GM19372 (cell line): Measurements from ENCODE around the gene GON4L.
A peak's percentile ranks its signal among the peaks of the same experiment; 100 is the strongest.
"Not testable (repeated sequence)": the region's sequence is repeated elsewhere in the genome, so short reads cannot be mapped to it uniquely, and the experiment has no call there.

ENCODE experiments used
- ATAC-seq: cut with Tn5 transposase; IDR thresholded peaks from one replicate; pipeline ENCODE4 v1.9.1; 2021; ENCODE audit warnings: mild to moderate bottlenecking, low read depth, moderate library complexity; ENCODE audit not compliant: unreplicated experiment

GON4L gene

DNA sequence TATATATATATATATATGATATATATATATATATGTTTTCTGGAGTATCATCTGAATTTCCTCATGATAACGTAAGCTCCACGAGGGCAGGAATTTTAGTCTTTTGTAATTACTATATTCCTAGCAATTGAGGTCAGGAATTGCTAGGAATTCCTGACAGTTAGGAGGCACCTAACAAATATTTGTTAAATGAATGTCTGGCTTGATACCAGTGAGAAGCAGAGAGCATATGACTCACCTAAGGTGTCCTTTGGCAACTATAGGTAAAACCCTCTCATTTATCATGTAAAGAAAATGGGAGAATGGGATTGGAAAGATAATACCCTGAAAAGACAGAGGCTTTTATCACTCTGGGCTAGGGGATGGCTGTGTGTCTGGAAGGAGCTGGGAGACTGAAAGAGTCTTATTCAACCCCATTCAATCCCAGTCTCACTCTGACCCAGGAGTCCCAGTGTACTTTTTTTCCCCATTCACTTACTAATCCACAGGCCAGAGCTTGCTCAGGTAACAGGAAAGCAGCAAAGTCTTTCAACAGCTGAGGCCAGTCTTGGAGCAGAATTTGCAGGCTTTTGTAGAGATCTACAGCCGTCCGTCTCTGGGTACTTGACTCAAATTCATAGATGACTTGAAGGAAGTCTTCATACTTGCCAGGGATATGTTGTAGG, 96.9 kb downstream of the GON4L start:
- ATAC-seq: no peak

GRCh38 chr1:155759017-155759416, 98.0 kb downstream of the GON4L start:
- ATAC-seq: not testable (repeated sequence)

DNA sequence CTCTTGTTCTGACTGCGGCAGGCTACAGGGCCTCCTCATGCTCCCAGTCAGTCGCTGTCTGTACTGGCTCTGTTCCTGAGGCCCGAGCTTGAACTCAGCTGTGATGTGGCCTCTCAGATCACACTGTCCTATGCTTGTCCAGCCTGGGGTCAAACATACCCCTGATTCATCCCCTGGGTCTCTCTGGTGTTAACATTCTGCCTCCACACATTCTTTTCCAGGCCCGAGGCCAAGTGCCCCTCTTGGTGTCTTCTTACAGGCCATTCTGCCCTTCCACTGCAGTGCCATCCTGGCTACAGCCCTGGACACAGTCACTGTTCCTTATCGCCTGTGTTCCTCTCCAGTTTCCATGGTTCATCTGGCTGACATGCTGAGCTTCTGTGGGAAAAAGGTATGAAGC, 108.9 kb downstream of the GON4L start:
- not testable (repeated sequence) for ATAC-seq

DNA sequence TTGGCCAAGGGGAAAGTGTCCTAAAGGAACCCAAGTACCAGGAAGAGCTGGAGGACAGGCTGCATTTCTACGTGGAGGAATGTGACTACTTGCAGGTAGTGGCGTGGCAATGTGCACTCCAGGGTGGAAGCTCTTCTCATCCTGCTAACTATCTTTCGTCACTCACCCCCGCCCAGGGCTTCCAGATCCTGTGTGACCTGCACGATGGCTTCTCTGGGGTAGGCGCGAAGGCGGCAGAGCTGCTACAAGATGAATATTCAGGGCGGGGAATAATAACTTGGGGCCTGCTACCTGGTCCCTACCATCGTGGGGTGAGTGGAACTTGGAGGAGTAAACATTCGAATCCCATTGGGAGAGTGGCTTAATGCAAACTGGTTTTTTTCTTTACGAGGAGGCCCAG, 109.4 kb downstream of the GON4L start:
- not testable (repeated sequence) for ATAC-seq

DNA sequence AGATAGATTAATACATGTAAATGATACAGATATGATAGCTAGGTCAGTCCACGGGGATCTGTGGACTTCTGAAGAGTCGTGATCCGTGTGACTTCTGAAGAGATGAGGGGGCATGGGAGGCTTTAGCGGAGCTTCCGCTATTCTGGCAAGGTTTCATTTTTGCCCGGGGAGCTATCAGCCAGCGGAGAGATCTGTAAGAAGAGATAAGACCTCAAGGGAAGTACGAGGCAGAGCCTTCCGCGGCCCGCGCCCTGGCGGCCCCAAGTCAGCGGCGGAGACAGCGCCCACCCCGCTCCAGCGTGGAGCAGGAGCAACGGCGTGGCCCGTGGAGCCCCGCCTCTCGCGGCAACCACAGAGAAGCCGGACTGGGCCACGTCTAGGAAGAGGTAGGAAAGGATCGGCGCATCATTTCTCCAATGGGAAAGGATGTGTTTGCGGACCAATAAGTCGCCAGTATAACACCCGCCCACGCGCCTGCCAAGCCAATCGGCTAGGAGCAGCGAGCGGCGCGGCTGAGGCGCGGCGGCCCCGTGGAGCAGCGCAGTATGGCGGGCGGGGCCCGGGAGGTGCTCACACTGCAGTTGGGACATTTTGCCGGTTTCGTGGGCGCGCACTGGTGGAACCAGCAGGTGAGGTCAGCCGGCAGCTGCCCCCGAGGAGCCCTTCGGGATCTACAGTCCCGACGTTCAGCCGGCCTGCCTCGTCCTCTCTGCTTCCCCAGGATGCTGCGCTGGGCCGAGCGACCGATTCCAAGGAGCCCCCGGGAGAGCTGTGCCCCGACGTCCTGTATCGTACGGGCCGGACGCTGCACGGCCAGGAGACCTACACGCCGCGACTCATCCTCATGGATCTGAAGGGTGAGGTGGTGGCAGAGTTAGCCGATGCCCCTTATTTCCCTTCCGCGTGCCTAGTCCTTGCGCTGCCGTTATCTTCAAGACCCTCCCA, 111.5 kb downstream of the GON4L start:
- peak; percentile 90 for ATAC-seq

DNA sequence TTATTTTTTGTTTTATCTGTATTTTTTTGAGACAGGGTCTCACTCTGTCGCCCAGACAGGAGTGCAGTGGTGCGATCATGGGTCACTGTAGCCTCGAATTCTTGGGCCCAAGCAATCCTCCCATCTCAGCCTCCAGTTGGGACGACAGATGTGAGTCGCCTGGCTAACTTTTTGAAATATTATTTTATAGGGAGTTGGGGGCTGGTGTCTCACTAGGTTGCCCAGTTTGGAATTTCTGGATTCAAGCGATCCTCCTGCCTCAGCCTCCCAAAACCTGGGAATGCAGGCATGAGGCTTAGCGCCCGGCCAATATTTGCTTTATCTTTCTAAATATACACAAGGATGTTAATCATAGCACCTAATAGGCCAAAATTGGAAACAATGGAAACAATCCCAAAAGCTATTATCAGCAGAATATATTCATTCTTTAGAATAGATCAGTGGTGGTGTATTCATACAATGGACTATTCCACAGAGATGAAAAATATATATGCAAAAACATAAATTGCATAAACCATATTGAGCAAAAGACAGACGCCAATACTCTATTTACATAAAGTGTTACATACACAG, 112.2 kb downstream of the GON4L start:
- ATAC-seq: no peak

DNA sequence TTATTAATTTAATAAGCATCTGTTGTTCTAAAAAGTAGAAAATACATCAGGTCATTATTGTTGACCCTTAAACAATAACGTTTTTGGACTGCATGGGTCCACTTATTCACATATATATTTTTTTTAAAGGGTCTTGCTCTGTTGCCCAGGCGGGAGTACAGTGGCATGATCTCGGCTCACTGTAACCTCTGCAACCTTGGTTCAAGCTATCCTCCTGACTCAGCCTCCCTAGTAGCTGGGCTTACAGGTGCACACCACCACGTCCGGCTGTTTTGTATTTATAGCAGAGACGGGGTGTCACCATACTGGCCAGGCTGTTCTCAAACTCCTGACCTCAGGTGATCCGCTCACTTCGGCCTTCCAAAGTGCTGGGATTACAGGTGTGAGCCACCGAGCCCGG, 115.1 kb downstream of the GON4L start:
- ATAC-seq: no peak

DNA sequence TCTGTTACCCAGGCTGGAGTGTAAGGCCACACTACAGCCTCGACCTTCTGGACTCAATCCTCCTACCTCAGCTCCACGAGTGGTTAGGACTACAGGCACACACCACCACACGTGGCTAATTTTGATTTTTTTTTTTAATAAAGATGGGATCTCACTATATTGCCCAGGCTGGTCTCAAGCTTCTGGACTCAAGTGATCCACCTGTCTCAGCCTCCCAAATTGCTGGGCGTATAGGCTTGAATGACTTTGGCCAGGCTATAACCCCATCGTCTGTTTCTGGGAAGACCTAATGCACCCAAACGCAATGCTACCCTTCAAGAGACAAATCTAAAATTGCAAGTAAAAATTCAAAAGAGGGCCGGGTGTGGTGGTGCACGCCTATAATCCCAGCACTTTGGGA, 116.0 kb downstream of the GON4L start:
- no peak for ATAC-seq

GRCh38 chr1:155729031-155729898, 127.7 kb downstream of the GON4L start:
- ATAC-seq: no peak

DNA sequence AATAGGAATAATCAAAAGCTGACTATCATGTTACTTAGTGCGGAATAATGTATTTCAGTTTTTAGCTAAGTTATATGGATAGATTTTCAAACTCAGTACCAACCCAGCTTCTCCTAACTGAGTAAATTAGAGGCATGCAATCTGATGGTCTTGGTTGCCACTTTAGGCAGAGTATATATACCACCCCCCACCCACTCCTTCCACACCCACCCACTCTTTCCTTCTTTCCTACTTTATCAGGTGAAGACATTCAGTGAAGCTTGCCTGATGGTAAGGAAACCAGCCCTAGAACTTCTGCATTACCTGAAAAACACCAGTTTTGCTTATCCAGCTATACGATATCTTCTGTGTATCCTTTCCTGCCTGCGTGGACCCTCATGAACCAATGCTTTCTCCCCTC, 131.9 kb downstream of the GON4L start:
- ATAC-seq: no peak

DNA sequence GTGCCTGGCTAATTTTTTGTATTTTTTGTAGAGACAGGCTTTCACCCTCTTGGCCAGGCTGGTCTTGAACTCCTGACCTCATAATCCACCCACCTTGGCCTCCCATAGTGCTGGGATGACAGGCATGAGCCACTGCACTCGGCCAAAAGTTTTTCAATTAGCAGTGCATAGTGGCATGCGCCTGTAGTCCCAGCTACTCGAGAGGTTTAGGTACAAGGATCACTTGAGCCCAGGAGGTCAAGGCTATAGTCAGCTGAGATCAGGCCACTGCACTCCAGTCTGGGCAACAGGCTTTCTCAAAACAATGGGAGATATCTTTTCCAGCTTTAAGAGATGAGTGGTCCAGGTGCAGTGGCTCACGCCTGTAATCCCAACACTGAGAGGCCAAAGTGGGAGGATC, 137.3 kb downstream of the GON4L start:
- no peak for ATAC-seq

DNA sequence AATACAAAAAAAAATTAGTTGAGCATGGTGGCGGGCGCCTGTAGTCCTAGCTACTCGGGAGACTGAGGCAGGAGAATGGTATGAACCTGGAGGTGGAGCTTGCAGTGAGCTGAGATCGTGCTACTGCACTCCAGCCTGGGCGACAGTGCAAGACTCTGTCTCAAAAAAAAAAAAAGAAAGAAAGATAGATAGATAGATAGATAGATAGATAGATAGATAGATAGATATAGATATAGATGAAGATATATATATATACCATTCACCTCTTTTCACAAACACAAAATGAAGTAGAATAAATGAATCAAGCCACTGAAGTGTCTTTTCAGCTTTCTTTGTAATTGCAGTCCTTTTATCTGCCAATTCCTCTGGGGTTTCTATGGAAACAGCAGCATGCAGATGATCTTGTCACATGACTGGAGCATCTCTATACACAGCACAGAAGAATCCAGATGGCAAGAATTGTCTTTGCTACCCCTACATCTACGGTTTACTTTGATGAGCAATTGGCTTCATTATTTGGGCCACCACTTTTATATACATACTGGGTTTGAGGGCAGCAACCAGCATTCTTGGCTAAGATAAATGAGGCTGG, 138.4 kb downstream of the GON4L start:
- not testable (repeated sequence) for ATAC-seq

- no peak for ATAC-seq
Observed at GRCh38 chr1:155717041-155717440, 140.0 kb downstream of the GON4L start.

- ATAC-seq: no peak
Observed at GRCh38 chr1:155715777-155716176, 141.2 kb downstream of the GON4L start.

DNA sequence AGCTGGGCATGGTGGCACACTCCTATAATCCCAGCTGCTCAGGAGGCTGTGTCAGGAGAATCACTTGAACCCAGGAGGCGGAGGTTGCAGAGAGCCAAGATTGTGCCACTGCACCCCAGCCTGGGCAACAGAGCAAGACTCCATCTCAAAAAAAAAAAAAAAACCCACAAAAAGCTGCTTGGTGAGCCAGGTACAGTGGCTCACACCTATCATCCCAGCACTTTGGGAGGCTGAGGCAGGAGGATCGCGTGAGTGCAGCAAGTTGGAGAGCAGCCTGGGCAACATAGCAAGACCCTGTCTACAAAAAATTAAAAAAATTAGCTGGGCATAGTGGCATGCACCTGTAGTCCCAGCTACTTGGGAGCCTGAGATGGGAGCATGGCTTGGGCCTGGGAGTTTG, 142.0 kb downstream of the GON4L start:
- ATAC-seq: not testable (repeated sequence)

- ATAC-seq: no peak
Observed at GRCh38 chr1:155713075-155713474, 143.9 kb downstream of the GON4L start.

DNA sequence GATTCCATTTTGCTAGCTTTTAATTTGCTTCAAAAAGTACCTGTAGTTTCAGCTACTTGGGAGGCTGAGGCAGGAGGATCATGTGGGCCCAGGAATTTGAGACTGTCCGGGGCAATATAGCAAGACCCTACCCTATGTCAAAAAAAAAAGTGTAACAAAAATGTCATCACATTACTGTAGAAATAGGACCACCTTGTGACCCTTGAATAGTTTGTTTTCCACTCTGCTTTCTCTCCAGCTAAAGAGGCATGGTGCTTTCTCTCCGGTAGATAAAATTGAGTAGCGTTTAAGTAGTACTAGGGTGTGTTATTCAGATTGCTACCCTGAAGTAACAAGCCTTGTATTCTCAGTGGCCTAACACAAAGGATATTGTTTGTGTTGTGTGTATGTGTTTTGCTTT, 144.4 kb downstream of the GON4L start:
- not testable (repeated sequence) for ATAC-seq

DNA sequence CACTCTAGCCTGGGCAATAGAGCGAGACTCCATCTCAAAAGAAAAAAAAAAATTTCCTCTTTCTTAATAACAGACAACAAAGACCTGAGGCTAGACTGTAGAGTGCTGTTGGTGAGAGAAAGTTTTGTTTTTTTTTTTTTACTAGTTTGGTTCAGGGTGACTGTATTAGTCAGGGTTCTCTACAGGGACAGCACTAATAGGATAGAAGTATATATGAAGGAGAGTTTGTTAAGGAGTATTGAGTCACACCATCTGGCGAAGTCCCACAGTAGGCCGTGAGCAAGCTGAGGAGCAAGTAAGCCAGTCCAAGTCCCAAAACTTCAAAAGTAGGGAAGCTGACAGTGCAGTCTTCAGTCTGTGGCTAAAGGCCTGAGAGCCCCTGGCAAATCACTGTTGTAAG, 145.6 kb downstream of the GON4L start:
- not testable (repeated sequence) for ATAC-seq

- no peak for ATAC-seq
Observed at GRCh38 chr1:155709391-155709790, 147.6 kb downstream of the GON4L start.

- ATAC-seq: no peak
Observed at GRCh38 chr1:155706139-155706538, 150.9 kb downstream of the GON4L start.
